ENCODE measurements around the gene KIF9.
"Not testable (repeated sequence)": the region's sequence is repeated elsewhere in the genome, so short reads cannot be mapped to it uniquely, and the experiment has no call there.

KIF9 gene

GRCh38 chr3:47282424-47283192 is at the start of gene KIF9, which contains the start of gene KLHL18:
TSS of gene KIF9 (minus strand) at chr3:47282799. CDS start at chr3:47277374, 5,425 bp downstream.
TSS of gene KLHL18 (plus strand) at chr3:47282944. CDS start at chr3:47282966, 22 bp downstream.
- DNase-seq, result peak; percentile 96

GRCh38 chr3:47324278-47324865 is 41.8 kb upstream of the KIF9 start:
- peak; percentile 77 for DNase-seq

- no peak for DNase-seq
Observed at GRCh38 chr3:47323431-47324277, 41.1 kb upstream of the KIF9 start.

GRCh38 chr3:47319956-47320355 is 37.4 kb upstream of the KIF9 start:
- no peak for DNase-seq

GRCh38 chr3:47318916-47319315 is 36.3 kb upstream of the KIF9 start:
- no peak for DNase-seq

GRCh38 chr3:47316151-47316550 is 33.6 kb upstream of the KIF9 start:
- DNase-seq, result not testable (repeated sequence)

- DNase-seq, result no peak
Observed at GRCh38 chr3:47315069-47315647, 32.6 kb upstream of the KIF9 start.

- DNase-seq, result no peak
Observed at GRCh38 chr3:47314056-47314764, 31.6 kb upstream of the KIF9 start.

- DNase-seq, result no peak
Observed at GRCh38 chr3:47313341-47314055, 30.9 kb upstream of the KIF9 start.

GRCh38 chr3:47310391-47310790 is 27.8 kb upstream of the KIF9 start:
- DNase-seq, result no peak

GRCh38 chr3:47309231-47309630 is 26.6 kb upstream of the KIF9 start:
- DNase-seq, result not testable (repeated sequence)

- DNase-seq, result no peak
Observed at GRCh38 chr3:47306022-47306421, 23.4 kb upstream of the KIF9 start.

- no peak for DNase-seq
Observed at GRCh38 chr3:47301456-47301855, 18.9 kb upstream of the KIF9 start.

GRCh38 chr3:47299381-47300318 is 17.1 kb upstream of the KIF9 start:
- DNase-seq, result no peak

GRCh38 chr3:47298439-47298838 is 15.8 kb upstream of the KIF9 start:
- no peak for DNase-seq

GRCh38 chr3:47296562-47297302 is 14.1 kb upstream of the KIF9 start:
- DNase-seq, result no peak

- DNase-seq, result no peak
Observed at GRCh38 chr3:47295976-47296375, 13.4 kb upstream of the KIF9 start.

- no peak for DNase-seq
Observed at GRCh38 chr3:47295322-47295721, 12.7 kb upstream of the KIF9 start.

GRCh38 chr3:47294392-47294791 is 11.8 kb upstream of the KIF9 start:
- no peak for DNase-seq

- DNase-seq, result no peak
Observed at GRCh38 chr3:47293822-47294221, 11.2 kb upstream of the KIF9 start.
